HL-60 (cell line): ENCODE results near the gene IFIT5.

Source experiments
- GABPA ChIP-seq: IDR thresholded peaks from 2 replicates; pipeline ENCODE4 v1.6.1; 2012; ENCODE audit warnings: low read depth
- TF ChIP-seq, protein P1 (sequence below): IDR thresholded peaks from one replicate; pipeline ENCODE4 v1.5.1; 2011; ENCODE audit warnings: low read length, control low read depth, inconsistent platforms; ENCODE audit not compliant: insufficient read depth

DNA sequence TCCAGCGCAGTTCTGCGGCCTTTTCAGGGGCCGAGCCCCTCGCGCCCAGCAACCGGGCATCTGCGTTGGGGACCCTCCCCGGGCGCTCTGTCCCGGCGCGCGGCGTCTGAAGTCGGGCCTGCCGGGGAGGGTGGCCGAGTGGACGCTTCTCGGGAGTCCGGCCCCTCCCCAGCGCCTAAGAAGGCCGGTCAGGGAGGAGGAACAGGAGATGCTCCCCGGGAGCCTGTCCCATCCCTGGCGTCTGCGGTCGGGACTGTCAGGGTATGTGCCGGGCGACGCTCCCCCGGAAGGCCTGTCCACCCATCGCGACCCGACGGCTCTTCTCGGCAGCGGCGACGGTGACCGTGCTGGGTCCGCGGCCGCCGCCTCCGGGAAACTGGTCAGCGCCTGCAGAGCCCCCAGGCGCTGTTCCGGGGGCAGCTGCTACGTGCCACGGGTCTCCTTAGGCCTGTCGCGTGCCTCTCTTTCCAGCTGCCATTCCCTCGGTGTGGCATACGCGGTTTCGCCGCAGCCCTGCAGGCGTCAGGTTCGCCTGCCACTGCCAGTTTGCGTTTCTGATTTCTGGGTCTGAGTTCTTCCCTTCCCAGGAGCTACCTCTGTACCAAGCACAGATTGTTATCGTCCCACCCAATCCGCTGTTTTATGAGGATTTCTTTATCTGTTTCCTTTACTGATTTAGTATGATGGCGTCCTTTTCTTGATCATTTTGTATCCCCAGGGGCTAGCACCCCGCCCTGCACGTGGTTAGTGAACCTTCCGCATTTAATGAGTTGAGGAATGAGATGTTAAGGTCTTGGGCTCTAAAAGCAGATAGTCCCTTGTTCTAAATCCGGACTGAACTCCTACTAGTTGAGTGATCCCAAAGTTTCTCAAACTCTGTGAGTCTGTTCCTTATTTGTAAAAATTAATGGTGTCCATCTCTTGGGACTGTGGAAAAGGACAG, 782 bp downstream of the IFIT5 start:
- TF ChIP-seq, protein P1, sequence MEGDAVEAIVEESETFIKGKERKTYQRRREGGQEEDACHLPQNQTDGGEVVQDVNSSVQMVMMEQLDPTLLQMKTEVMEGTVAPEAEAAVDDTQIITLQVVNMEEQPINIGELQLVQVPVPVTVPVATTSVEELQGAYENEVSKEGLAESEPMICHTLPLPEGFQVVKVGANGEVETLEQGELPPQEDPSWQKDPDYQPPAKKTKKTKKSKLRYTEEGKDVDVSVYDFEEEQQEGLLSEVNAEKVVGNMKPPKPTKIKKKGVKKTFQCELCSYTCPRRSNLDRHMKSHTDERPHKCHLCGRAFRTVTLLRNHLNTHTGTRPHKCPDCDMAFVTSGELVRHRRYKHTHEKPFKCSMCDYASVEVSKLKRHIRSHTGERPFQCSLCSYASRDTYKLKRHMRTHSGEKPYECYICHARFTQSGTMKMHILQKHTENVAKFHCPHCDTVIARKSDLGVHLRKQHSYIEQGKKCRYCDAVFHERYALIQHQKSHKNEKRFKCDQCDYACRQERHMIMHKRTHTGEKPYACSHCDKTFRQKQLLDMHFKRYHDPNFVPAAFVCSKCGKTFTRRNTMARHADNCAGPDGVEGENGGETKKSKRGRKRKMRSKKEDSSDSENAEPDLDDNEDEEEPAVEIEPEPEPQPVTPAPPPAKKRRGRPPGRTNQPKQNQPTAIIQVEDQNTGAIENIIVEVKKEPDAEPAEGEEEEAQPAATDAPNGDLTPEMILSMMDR = no peak
- TF ChIP-seq GABPA = no peak
